Superior temporal gyrus (tissue), 1 donor: ENCODE measurements around the gene MIOX.
"Not testable (repeated sequence)": the region's sequence is repeated elsewhere in the genome, so short reads cannot be mapped to it uniquely, and the experiment has no call there.

Experiments
- DNase-seq: peaks from one replicate; pipeline ENCODE4 v3.0.0-alpha.2; 2016; ENCODE audit errors: extremely low spot score

The MIOX gene

DNA sequence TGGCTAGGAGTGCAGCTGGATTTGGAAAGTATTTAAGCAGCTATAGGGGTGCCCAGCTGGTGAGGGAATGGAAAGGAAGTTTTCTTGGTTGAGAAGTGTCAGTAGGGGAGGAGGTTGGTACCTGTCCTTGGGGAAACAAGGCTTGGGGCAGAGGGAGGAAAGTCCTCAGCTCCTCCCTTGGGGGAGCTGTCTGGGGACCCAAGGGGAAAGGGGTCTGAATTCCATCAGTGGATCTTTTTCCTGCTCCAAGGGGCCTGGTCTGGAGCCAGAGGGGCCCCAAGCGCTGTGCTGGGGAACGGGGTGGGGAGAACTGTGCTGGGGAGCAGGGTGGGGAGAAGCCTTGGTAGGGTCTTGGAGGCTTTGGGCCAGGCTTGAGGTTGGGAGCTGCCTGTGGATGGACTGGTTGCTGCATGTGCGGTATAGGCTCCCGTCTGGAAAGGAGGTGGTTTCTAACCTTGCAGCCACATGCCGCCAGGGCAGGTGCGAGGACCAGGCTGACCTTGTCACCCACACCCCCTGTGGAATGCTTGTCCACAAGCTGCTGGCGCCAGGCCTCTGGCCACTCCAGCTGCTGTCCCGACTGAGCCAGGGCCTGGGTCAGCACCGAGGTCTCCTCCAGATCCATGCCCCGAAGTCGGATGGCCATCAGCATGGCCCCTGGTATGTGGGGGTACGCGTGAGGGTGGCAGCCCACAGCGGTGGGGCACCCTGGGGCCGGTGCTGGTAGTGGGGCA lies 42.2 kb downstream of the MIOX start:
- DNase-seq = no peak

DNA sequence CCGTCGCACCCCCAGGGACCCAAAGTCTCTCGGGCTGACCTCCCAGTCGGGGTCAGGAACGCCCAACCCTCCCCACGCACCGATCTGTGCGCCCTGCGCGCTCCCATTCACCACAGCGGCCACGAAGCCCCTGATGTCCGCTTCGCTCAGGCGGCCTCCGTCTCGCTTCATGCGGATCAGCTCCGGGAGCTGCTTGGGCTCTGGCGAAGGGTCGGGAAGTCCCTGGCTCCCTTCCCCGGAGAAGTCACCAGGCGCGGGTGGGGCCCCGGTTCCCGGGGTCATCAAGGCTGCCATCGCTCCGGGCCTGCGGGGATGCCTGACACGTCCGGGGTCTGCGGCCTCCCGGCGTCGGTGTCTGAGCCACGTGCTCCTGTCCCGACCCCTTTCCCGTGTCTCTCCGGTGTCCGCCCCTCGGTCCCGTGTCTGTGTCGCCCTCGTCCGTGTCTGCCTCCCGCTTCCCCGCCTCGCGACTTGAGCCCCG lies 42.8 kb downstream of the MIOX start:
- no peak for DNase-seq

GRCh38 chr22:50529897-50530579 lies 43.4 kb downstream of the MIOX start, which contains the start of gene TYMP:
Gene TYMP (minus strand): TSS chr22:50530012. CDS start chr22:50529709, 303 bp downstream.
- no peak for DNase-seq

- DNase-seq = no peak
Observed at GRCh38 chr22:50530580-50530876, 43.9 kb downstream of the MIOX start.

DNA sequence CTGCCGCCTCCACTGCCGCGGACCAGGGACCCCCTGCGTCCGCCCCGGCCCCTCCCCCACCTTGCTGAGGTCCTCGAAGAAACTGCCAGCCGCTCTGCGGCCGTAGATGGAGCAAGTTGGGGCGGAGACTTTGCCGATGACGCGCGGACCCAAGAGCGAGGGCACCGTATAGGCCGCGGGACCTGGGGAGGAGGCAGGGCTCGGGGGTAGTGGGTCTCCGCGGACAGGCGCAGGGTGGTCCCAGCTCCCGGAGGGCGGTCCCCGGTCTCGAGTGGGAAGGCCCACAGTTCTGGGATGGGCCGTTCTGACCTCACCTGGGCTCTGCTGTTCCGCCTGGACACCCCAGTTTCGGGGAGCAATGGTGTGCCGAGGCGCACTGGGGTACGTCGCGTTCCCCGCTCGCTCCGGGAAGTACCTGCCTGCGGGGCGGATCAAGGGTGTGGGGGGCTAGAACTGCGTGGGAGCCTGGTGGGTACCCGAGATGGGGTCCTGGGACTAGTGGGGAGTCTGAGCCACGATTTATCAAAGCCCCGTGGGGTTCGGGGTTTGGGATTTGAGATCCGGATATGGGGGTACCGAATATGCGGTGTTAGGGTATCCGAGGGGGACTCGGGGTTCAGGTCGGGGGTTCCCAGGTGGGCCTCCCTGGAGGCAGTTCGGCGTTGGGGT lies 44.4 kb downstream of the MIOX start:
- DNase-seq = no peak

DNA sequence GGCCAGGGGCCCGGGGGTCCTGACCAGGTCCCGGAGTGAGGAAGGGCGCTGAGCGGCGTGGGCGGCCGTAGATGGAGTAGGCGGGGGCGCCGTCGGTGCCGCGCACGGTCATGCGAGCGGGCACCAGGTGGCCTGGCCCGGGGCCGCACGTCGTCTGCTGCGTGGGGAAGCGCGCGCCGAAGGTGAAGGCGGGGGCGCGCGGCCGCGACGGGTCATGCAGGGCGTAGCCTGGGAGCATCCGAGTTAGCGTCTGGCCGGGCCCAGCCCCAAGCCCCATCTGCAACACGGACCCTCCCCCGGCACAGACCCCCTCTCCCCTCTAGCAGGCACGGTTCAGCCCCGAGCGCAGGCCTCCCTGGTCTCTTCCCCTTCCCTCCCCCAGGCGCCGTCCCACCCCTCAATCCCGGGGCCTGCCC lies 44.9 kb downstream of the MIOX start:
- DNase-seq = no peak

GRCh38 chr22:50531962-50532674 lies 45.5 kb downstream of the MIOX start:
- no peak for DNase-seq

- DNase-seq = no peak
Observed at GRCh38 chr22:50532824-50533796, 46.5 kb downstream of the MIOX start.

- DNase-seq = not testable (repeated sequence)
Observed at GRCh38 chr22:50533856-50534711, 47.4 kb downstream of the MIOX start.

DNA sequence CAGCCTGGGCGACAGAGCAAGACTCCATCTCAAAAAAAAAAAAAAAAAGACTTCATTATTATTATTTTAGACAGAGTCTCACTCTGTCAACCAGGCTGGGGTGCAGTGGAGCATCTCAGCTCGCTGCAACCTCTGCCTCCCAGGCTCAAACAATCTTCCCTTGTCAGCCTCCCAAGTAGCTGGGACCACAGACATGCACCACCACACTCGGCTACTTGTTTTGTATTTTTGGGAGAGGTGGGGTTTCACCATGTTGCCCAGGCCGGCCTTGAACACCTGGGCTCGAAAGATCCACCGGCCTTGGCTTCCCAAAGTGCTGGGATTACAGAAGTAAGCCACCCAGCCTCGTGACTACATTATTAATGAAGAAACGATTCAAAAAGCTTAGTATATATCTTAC lies 48.5 kb downstream of the MIOX start:
- DNase-seq = no peak

- DNase-seq = no peak
Observed at GRCh38 chr22:50536226-50536625, 49.6 kb downstream of the MIOX start.

- DNase-seq = no peak
Observed at GRCh38 chr22:50537765-50538164, 51.1 kb downstream of the MIOX start.
